Measurements from ENCODE around the gene FGF4.

- TF ChIP-seq, protein P1, sequence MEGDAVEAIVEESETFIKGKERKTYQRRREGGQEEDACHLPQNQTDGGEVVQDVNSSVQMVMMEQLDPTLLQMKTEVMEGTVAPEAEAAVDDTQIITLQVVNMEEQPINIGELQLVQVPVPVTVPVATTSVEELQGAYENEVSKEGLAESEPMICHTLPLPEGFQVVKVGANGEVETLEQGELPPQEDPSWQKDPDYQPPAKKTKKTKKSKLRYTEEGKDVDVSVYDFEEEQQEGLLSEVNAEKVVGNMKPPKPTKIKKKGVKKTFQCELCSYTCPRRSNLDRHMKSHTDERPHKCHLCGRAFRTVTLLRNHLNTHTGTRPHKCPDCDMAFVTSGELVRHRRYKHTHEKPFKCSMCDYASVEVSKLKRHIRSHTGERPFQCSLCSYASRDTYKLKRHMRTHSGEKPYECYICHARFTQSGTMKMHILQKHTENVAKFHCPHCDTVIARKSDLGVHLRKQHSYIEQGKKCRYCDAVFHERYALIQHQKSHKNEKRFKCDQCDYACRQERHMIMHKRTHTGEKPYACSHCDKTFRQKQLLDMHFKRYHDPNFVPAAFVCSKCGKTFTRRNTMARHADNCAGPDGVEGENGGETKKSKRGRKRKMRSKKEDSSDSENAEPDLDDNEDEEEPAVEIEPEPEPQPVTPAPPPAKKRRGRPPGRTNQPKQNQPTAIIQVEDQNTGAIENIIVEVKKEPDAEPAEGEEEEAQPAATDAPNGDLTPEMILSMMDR (IDR thresholded peaks at IDR 0.05; ENCODE audit: low read depth, low read length, missing input control) = no peak
- TF ChIP-seq EGR1 (IDR thresholded peaks at IDR 0.05; ENCODE audit: low read depth in 2 of 2) = no peak
- TF ChIP-seq, protein P2, sequence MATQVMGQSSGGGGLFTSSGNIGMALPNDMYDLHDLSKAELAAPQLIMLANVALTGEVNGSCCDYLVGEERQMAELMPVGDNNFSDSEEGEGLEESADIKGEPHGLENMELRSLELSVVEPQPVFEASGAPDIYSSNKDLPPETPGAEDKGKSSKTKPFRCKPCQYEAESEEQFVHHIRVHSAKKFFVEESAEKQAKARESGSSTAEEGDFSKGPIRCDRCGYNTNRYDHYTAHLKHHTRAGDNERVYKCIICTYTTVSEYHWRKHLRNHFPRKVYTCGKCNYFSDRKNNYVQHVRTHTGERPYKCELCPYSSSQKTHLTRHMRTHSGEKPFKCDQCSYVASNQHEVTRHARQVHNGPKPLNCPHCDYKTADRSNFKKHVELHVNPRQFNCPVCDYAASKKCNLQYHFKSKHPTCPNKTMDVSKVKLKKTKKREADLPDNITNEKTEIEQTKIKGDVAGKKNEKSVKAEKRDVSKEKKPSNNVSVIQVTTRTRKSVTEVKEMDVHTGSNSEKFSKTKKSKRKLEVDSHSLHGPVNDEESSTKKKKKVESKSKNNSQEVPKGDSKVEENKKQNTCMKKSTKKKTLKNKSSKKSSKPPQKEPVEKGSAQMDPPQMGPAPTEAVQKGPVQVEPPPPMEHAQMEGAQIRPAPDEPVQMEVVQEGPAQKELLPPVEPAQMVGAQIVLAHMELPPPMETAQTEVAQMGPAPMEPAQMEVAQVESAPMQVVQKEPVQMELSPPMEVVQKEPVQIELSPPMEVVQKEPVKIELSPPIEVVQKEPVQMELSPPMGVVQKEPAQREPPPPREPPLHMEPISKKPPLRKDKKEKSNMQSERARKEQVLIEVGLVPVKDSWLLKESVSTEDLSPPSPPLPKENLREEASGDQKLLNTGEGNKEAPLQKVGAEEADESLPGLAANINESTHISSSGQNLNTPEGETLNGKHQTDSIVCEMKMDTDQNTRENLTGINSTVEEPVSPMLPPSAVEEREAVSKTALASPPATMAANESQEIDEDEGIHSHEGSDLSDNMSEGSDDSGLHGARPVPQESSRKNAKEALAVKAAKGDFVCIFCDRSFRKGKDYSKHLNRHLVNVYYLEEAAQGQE (IDR thresholded peaks at IDR 0.05) = no peak
- no peak for TF ChIP-seq RXRA (IDR thresholded peaks at IDR 0.05)
- TF ChIP-seq YY1 (IDR thresholded peaks at IDR 0.05) = no peak
- TF ChIP-seq JUND (IDR thresholded peaks at IDR 0.05) = no peak
Measured at GRCh38 chr11:69815973-69816372, 40.8 kb upstream of the FGF4 start.
